ENCODE results near the gene RASL11B.

The RASL11B gene

DNA sequence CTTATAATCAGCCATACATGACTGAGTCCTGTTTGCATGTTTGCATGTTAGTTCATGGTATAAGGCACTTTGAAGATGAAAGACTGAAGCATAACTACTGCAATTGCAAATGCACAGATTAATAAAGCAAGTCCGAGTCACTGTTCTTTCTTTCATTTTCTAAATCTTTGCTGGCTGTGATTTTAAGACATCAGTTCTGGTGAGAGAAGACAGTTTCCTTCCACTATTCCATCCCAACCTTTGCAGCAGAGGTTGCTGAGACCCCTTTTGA is 28.3 kb downstream of the RASL11B start:
- no peak overlapping the region for H3K9ac ChIP-seq
- H3K27ac ChIP-seq = no peak overlapping the region
- H4K20me1 ChIP-seq (ENCODE audit: insufficient read depth) = no peaks in the 10 kb centered on the region
- H3K36me3 ChIP-seq (ENCODE audit: insufficient read depth) = no peaks in the 10 kb centered on the region
- TF ChIP-seq, protein P1, sequence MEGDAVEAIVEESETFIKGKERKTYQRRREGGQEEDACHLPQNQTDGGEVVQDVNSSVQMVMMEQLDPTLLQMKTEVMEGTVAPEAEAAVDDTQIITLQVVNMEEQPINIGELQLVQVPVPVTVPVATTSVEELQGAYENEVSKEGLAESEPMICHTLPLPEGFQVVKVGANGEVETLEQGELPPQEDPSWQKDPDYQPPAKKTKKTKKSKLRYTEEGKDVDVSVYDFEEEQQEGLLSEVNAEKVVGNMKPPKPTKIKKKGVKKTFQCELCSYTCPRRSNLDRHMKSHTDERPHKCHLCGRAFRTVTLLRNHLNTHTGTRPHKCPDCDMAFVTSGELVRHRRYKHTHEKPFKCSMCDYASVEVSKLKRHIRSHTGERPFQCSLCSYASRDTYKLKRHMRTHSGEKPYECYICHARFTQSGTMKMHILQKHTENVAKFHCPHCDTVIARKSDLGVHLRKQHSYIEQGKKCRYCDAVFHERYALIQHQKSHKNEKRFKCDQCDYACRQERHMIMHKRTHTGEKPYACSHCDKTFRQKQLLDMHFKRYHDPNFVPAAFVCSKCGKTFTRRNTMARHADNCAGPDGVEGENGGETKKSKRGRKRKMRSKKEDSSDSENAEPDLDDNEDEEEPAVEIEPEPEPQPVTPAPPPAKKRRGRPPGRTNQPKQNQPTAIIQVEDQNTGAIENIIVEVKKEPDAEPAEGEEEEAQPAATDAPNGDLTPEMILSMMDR (conservative IDR thresholded peaks at IDR 0.05; ENCODE audit: low read depth, low read length) = no peak
- no peak overlapping the region for H3K4me2 ChIP-seq
- H2AFZ ChIP-seq (ENCODE audit: low read depth) = no peak overlapping the region
- H3K4me3 ChIP-seq (IDR thresholded peaks at IDR 0.05; ENCODE audit: insufficient read depth, low read depth, low read length) = no peak overlapping the region
- no peaks in the 10 kb centered on the region for H3K4me1 ChIP-seq (ENCODE audit: low read depth, poor library complexity, severe bottlenecking)
- H3K27me3 ChIP-seq (ENCODE audit: insufficient read depth, low read depth) = no peaks in the 10 kb centered on the region
- H3K79me2 ChIP-seq (ENCODE audit: insufficient read depth, low read depth) = no peaks in the 10 kb centered on the region

DNA sequence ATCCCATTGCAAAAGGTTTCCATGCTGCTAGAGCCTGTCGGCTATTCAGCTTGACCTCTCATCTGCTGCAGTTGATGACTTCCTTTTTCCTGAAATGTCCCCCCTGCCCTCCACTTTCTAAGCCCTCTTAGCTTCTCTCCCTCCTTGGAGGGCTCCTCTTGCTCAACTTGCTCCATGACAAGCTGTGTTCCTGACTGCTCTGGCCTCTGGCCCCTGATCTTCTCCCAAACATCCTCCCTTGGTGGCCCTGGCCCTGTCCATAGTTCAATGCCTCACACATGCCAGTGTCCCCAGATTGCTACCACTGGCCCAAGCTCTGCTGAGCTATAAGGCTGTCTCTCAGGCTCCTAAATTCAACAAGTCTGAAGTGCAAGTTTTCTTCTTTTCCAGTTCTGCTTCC is 29.6 kb downstream of the RASL11B start:
- H2AFZ ChIP-seq (ENCODE audit: low read depth) = no peak overlapping the region
- no peaks in the 10 kb centered on the region for H3K79me2 ChIP-seq (ENCODE audit: insufficient read depth, low read depth)
- no peak overlapping the region for H3K27ac ChIP-seq
- H3K36me3 ChIP-seq (ENCODE audit: insufficient read depth) = no peaks in the 10 kb centered on the region
- no peak overlapping the region for H3K4me3 ChIP-seq (IDR thresholded peaks at IDR 0.05; ENCODE audit: insufficient read depth, low read depth, low read length)
- no peak overlapping the region for H3K4me2 ChIP-seq
- H3K4me1 ChIP-seq (ENCODE audit: low read depth, poor library complexity, severe bottlenecking) = no peaks in the 10 kb centered on the region
- TF ChIP-seq, protein P1 (conservative IDR thresholded peaks at IDR 0.05; ENCODE audit: low read depth, low read length) = no peak
- H3K27me3 ChIP-seq (ENCODE audit: insufficient read depth, low read depth) = no peaks in the 10 kb centered on the region
- H4K20me1 ChIP-seq (ENCODE audit: insufficient read depth) = no peaks in the 10 kb centered on the region
- no peak overlapping the region for H3K9ac ChIP-seq

DNA sequence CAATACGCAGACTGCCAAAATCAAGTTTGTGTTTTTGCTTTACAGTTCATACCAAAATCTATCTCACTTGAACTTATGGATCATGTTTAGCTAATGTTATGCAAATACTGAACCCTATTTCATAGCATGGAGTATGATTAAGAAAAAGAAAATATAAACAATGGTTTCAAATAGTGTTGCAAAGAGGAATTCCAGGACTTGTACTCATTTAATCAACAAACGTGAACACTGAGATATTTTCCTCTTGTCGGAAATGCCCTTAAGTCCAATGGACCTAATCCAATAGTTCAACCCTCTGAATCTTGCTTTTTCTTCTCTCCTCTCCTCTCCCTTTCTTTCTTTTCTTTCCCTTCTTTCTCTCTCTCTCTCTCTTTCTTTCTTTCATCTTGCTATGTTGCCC is 30.8 kb downstream of the RASL11B start:
- Histone ChIP-seq H3K36me3 (ENCODE audit: insufficient read depth) (no peaks in the 10 kb centered on the region), H3K9ac (no peak overlapping the region), H2AFZ (ENCODE audit: low read depth) (no peak overlapping the region), H3K27ac (no peak overlapping the region), H3K4me2 (no peak overlapping the region), H3K79me2 (ENCODE audit: insufficient read depth, low read depth) (no peaks in the 10 kb centered on the region), H4K20me1 (ENCODE audit: insufficient read depth) (no peaks in the 10 kb centered on the region), H3K4me3 (IDR thresholded peaks at IDR 0.05; ENCODE audit: insufficient read depth, low read depth, low read length) (no peak overlapping the region), H3K27me3 (ENCODE audit: insufficient read depth, low read depth) (no peaks in the 10 kb centered on the region), H3K4me1 (ENCODE audit: low read depth, poor library complexity, severe bottlenecking) (no peaks in the 10 kb centered on the region)
- TF ChIP-seq, protein P1 (conservative IDR thresholded peaks at IDR 0.05; ENCODE audit: low read depth, low read length) = no peak

DNA sequence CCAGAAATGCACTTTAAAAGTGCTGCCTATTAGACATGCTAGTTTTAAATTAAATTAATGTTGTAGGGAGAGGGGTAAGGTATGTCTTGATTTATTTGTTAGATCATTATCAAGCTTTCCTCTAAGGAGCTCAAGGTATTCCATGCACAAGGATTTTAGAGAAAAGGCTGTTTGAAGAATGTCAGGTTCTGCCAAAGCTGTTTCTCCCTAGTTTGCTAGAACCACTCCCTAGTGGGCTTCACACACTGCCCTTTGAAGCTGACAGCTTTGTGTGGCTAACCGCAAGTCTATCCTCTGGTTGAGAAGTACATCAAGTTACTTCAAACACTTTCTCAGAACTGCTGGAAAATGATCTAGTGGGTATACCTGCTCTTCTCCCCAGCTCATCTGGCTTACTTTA is 32.3 kb downstream of the RASL11B start:
- Histone ChIP-seq H3K4me1 (ENCODE audit: low read depth, poor library complexity, severe bottlenecking) (no peaks in the 10 kb centered on the region), H3K9ac (no peak overlapping the region), H2AFZ (ENCODE audit: low read depth) (no peak overlapping the region), H3K36me3 (ENCODE audit: insufficient read depth) (no peaks in the 10 kb centered on the region), H3K4me2 (no peak overlapping the region), H4K20me1 (ENCODE audit: insufficient read depth) (no peaks in the 10 kb centered on the region), H3K79me2 (ENCODE audit: insufficient read depth, low read depth) (no peaks in the 10 kb centered on the region), H3K4me3 (IDR thresholded peaks at IDR 0.05; ENCODE audit: insufficient read depth, low read depth, low read length) (no peak overlapping the region), H3K27me3 (ENCODE audit: insufficient read depth, low read depth) (no peaks in the 10 kb centered on the region), H3K27ac (no peak overlapping the region)
- TF ChIP-seq, protein P1 (conservative IDR thresholded peaks at IDR 0.05; ENCODE audit: low read depth, low read length) = no peak

DNA sequence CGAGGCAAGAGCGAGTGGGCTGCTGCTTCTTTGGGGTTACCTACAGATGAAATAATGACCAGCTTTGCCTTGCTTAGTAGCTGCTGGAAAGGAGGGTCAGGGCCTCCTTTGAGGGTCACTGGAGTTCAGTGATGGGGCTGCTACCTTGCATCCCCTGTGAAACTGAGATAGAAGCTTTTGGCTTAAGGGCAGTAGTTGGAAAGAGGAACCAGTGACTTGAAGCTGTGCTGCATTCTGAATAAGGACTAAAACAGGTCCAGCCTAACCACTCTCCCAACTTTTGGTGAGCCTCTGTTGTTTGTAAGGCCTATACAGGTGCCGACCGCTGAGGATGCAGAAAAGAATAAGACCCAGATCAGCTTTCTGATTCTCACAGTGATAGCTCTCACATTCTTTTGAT is 41.2 kb downstream of the RASL11B start:
- Histone ChIP-seq H3K4me3 (IDR thresholded peaks at IDR 0.05; ENCODE audit: insufficient read depth, low read depth, low read length) (no peak overlapping the region), H3K9ac (no peak overlapping the region), H3K27ac (no peak overlapping the region), H3K4me2 (no peak overlapping the region), H3K27me3 (ENCODE audit: insufficient read depth, low read depth) (no peaks in the 10 kb centered on the region), H3K4me1 (ENCODE audit: low read depth, poor library complexity, severe bottlenecking) (no peaks in the 10 kb centered on the region), H3K36me3 (ENCODE audit: insufficient read depth) (no peaks in the 10 kb centered on the region), H3K79me2 (ENCODE audit: insufficient read depth, low read depth) (no peaks in the 10 kb centered on the region), H4K20me1 (ENCODE audit: insufficient read depth) (no peaks in the 10 kb centered on the region), H2AFZ (ENCODE audit: low read depth) (no peak overlapping the region)
- TF ChIP-seq, protein P1 (conservative IDR thresholded peaks at IDR 0.05; ENCODE audit: low read depth, low read length) = no peak
